ENCODE results near the gene AIMP1.

DNA sequence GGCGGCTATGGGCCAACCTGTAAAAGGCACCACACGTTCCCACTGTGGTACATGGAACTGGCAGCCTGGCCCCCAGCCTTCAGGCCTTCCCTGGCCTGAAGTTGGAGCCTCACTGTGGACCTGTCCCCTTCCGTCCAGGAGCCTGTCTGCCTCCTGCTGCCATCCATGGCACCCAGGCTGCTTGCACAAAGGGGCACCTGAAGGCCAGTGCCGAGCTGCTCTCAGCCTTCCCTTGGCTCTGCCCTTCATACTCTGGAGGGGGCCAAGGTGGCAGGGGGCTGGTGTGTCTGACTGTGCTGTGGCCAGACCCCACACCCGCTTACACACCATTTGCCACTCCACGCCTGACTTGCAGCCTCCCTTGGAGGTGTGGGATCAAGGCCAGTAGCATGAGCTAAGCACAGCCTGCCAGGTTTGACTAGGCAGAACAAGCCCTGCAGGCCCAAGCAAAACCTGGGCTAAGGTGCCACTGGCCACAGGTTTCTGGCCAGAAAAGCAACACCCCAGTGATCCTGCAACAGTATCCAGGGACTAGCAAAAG is 69.6 kb downstream of the AIMP1 start:
- TF ChIP-seq, protein P1, sequence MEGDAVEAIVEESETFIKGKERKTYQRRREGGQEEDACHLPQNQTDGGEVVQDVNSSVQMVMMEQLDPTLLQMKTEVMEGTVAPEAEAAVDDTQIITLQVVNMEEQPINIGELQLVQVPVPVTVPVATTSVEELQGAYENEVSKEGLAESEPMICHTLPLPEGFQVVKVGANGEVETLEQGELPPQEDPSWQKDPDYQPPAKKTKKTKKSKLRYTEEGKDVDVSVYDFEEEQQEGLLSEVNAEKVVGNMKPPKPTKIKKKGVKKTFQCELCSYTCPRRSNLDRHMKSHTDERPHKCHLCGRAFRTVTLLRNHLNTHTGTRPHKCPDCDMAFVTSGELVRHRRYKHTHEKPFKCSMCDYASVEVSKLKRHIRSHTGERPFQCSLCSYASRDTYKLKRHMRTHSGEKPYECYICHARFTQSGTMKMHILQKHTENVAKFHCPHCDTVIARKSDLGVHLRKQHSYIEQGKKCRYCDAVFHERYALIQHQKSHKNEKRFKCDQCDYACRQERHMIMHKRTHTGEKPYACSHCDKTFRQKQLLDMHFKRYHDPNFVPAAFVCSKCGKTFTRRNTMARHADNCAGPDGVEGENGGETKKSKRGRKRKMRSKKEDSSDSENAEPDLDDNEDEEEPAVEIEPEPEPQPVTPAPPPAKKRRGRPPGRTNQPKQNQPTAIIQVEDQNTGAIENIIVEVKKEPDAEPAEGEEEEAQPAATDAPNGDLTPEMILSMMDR (IDR thresholded peaks at IDR 0.05; ENCODE audit: poor library complexity), result no peak
- TF ChIP-seq EZH2 (IDR thresholded peaks at IDR 0.05; ENCODE audit: borderline replicate concordance) (no peak), EZH2phosphoT487 (IDR thresholded peaks at IDR 0.05; ENCODE audit: low read depth, severe bottlenecking, unreplicated experiment) (no peak)

Measured in hepatocyte (in vitro differentiated cells).